ENCODE results near the gene SCOC.

GRCh38 chr4:140388015-140388414, 14.6 kb downstream of the SCOC start:
- TF ChIP-seq EZH2 (IDR thresholded peaks at IDR 0.05; ENCODE audit: borderline replicate concordance, control insufficient read depth, low read depth, low read length) = no peak
- TF ChIP-seq BMI1 (IDR thresholded peaks at IDR 0.05; ENCODE audit: borderline replicate concordance) = no peak
- no peak for TF ChIP-seq NFIC (IDR thresholded peaks at IDR 0.05; ENCODE audit: low read depth, low read length)
- no peak for TF ChIP-seq CTCF (IDR thresholded peaks at IDR 0.05 in 2 of 3, conservative IDR thresholded peaks at IDR 0.05 in 1 of 3; ENCODE audit: control insufficient read depth in 2 of 3, extremely low read depth in 1 of 3, insufficient read depth in 1 of 3, low read depth in 3 of 3, low read length in 3 of 3)
- no peak for TF ChIP-seq POLR2AphosphoS5 (IDR thresholded peaks at IDR 0.05; ENCODE audit: low read length)
- TF ChIP-seq SRF (IDR thresholded peaks at IDR 0.05; ENCODE audit: low read depth in 2 of 2, low read length in 2 of 2) = no peak

Measured in GM12878 (cell line).